Measurements from ENCODE around the gene ABCC5.

Gene ABCC5

GRCh38 chr3:183909030-183909600, 108.6 kb downstream of the ABCC5 start:
- Histone ChIP-seq H3K9me2 (ENCODE audit: low read depth, low read length) (no peaks in the 10 kb centered on the region), H3K27me3 (ENCODE audit: insufficient read depth, low read length) (0 out of 2 replicates have a peak, but pooled peaks cover 4% of the 10 kb centered on the region), H3K9me3 (ENCODE audit: low read length) (no peaks in the 10 kb centered on the region), H3K36me3 (ENCODE audit: insufficient read depth, low read length) (no peaks in the 10 kb centered on the region), H3K4me2 (ENCODE audit: low read length) (no peak overlapping the region), H3K4me1 (ENCODE audit: insufficient read depth, low read length, severe bottlenecking) (no peaks in the 10 kb centered on the region), H3K9ac (ENCODE audit: low read length) (no peak overlapping the region), H3K4me3 (ENCODE audit: low read depth, low read length, poor library complexity, severe bottlenecking) (no peak overlapping the region), H3K27ac (ENCODE audit: low read depth, low read length, poor library complexity, severe bottlenecking) (no peak overlapping the region), H3K79me2 (ENCODE audit: insufficient read depth, low read length) (no peaks in the 10 kb centered on the region), H4K20me1 (ENCODE audit: insufficient read depth, low read length) (no peaks in the 10 kb centered on the region), H2AFZ (ENCODE audit: low read length) (no peak overlapping the region), H3F3A (ENCODE audit: insufficient read depth, low read length) (no peaks in the 10 kb centered on the region)
- no peak for TF ChIP-seq EZH2 (IDR thresholded peaks at IDR 0.05; ENCODE audit: borderline replicate concordance, low read length)

DNA sequence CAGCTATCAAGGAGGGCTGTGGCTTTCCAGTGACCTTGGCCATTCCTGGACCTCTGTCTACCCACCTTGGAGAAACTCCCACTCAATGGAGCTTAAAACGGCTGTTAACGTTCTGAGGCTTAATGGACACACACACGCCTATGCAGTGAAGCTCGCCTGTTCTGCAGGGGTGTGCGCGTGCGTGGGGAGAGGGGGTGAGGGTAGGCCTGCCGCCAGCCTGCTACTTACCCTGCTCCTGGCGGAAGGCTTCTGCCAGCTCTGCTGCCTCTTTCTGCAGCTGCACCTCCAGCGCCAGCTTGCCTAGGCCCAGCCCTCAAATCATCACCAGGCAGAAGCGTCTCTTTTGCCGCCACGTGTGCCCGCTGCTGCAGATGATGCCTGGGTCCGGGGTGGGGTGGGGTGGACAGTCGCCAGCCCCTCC, 109.8 kb downstream of the ABCC5 start:
- Histone ChIP-seq H3K9me2 (ENCODE audit: low read depth, low read length) (no peaks in the 10 kb centered on the region), H3K79me2 (ENCODE audit: insufficient read depth, low read length) (no peaks in the 10 kb centered on the region), H3K4me3 (ENCODE audit: low read depth, low read length, poor library complexity, severe bottlenecking) (no peak overlapping the region), H3K4me2 (ENCODE audit: low read length) (no peak overlapping the region), H4K20me1 (ENCODE audit: insufficient read depth, low read length) (no peaks in the 10 kb centered on the region), H2AFZ (ENCODE audit: low read length) (no peak overlapping the region), H3K36me3 (ENCODE audit: insufficient read depth, low read length) (no peaks in the 10 kb centered on the region), H3K9ac (ENCODE audit: low read length) (no peak overlapping the region), H3K27me3 (ENCODE audit: insufficient read depth, low read length) (0 out of 2 replicates have a peak, but pooled peaks cover 5% of the 10 kb centered on the region), H3K4me1 (ENCODE audit: insufficient read depth, low read length, severe bottlenecking) (no peaks in the 10 kb centered on the region), H3F3A (ENCODE audit: insufficient read depth, low read length) (no peaks in the 10 kb centered on the region), H3K27ac (ENCODE audit: low read depth, low read length, poor library complexity, severe bottlenecking) (no peak overlapping the region), H3K9me3 (ENCODE audit: low read length) (no peaks in the 10 kb centered on the region)
- TF ChIP-seq EZH2 (IDR thresholded peaks at IDR 0.05; ENCODE audit: borderline replicate concordance, low read length) (no peak), CTCF (IDR thresholded peaks at IDR 0.05; ENCODE audit: low read length) (no peak)

- Histone ChIP-seq H2AFZ (ENCODE audit: low read length) (no peak overlapping the region), H3K27ac (ENCODE audit: low read depth, low read length, poor library complexity, severe bottlenecking) (no peak overlapping the region), H3K4me1 (ENCODE audit: insufficient read depth, low read length, severe bottlenecking) (no peaks in the 10 kb centered on the region), H3K9me3 (ENCODE audit: low read length) (no peaks in the 10 kb centered on the region), H3K9ac (ENCODE audit: low read length) (no peak overlapping the region), H3K4me2 (ENCODE audit: low read length) (no peak overlapping the region), H4K20me1 (ENCODE audit: insufficient read depth, low read length) (no peaks in the 10 kb centered on the region), H3K4me3 (ENCODE audit: low read depth, low read length, poor library complexity, severe bottlenecking) (no peak overlapping the region), H3K79me2 (ENCODE audit: insufficient read depth, low read length) (no peaks in the 10 kb centered on the region), H3K9me2 (ENCODE audit: low read depth, low read length) (no peaks in the 10 kb centered on the region), H3F3A (ENCODE audit: insufficient read depth, low read length) (no peaks in the 10 kb centered on the region), H3K36me3 (ENCODE audit: insufficient read depth, low read length) (no peaks in the 10 kb centered on the region), H3K27me3 (ENCODE audit: insufficient read depth, low read length) (0 out of 2 replicates have a peak, but pooled peaks cover 9% of the 10 kb centered on the region)
- no peak for TF ChIP-seq CTCF (IDR thresholded peaks at IDR 0.05; ENCODE audit: low read length)
- TF ChIP-seq EZH2 (IDR thresholded peaks at IDR 0.05; ENCODE audit: borderline replicate concordance, low read length) = no peak
Observed at GRCh38 chr3:183907176-183907575, 110.5 kb downstream of the ABCC5 start.

Data from OCI-LY1 (cell line).